WERI-Rb-1 (cell line): ENCODE data around the gene EFCAB6.
"Not testable (repeated sequence)": the region's sequence is repeated elsewhere in the genome, so short reads cannot be mapped to it uniquely, and the experiment has no call there.

Source experiments
- DNase-seq: peaks from one replicate; pipeline ENCODE4 v3.0.0-alpha.2; 2020
- H3K27ac ChIP-seq: fragments of 250-450 bp; sonication (Bioruptor Pico); 2 replicates; pipeline ENCODE4 v1.5.1; 2020; ENCODE audit warnings: mild to moderate bottlenecking, moderate library complexity
- H3K27me3 ChIP-seq: fragments of 250-450 bp; sonication (Bioruptor Pico); 2 replicates; pipeline ENCODE4 v1.5.1; 2021; ENCODE audit warnings: mild to moderate bottlenecking, low read depth, moderate library complexity; ENCODE audit not compliant: insufficient read depth, severe bottlenecking
- H3K36me3 ChIP-seq: fragments of 250-450 bp; sonication (Bioruptor Pico); 2 replicates; pipeline ENCODE4 v1.5.1; 2020; ENCODE audit warnings: mild to moderate bottlenecking, moderate library complexity
- H3K4me3 ChIP-seq: 2 replicates; pipeline ENCODE4 v1.5.1; 2011; ENCODE audit warnings: low read depth, mild to moderate bottlenecking, control low read depth, low read length
- H3K9me3 ChIP-seq: fragments of 250-450 bp; sonication (Bioruptor Pico); 2 replicates; pipeline ENCODE4 v1.5.1; 2021; ENCODE audit warnings: mild to moderate bottlenecking, moderate library complexity; ENCODE audit not compliant: severe bottlenecking
- TF ChIP-seq, protein P1 (sequence below): IDR thresholded peaks from 2 replicates; pipeline ENCODE4 v1.5.1; 2011; ENCODE audit warnings: low read depth, mild to moderate bottlenecking, control low read depth, inconsistent platforms, low read length

Gene EFCAB6

DNA sequence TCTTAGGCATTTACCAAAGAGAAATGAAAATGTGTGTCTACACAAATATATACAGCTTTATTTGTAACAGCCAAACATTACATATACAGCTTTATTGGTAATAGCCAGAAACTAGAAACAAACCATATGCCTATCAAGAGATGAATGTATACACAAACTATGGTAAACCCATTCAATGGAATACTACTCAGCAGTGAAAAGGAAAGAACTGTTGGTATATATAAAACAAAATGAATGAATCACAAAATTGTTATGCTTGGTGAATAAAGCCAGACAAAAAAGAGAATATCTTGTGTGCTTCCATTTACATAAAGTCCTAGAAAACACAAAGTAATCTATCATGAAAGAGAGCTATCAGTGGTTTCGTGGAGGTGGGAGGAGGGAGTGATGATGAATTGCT, 142.9 kb downstream of the EFCAB6 start:
- Histone ChIP-seq H3K4me3 (no peak overlapping the region), H3K36me3 (no peaks in the 10 kb centered on the region), H3K9me3 (peaks cover 3% of the 10 kb centered on the region), H3K27me3 (no peaks in the 10 kb centered on the region), H3K27ac (no peak overlapping the region)
- TF ChIP-seq, protein P1, sequence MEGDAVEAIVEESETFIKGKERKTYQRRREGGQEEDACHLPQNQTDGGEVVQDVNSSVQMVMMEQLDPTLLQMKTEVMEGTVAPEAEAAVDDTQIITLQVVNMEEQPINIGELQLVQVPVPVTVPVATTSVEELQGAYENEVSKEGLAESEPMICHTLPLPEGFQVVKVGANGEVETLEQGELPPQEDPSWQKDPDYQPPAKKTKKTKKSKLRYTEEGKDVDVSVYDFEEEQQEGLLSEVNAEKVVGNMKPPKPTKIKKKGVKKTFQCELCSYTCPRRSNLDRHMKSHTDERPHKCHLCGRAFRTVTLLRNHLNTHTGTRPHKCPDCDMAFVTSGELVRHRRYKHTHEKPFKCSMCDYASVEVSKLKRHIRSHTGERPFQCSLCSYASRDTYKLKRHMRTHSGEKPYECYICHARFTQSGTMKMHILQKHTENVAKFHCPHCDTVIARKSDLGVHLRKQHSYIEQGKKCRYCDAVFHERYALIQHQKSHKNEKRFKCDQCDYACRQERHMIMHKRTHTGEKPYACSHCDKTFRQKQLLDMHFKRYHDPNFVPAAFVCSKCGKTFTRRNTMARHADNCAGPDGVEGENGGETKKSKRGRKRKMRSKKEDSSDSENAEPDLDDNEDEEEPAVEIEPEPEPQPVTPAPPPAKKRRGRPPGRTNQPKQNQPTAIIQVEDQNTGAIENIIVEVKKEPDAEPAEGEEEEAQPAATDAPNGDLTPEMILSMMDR, result no peak
- no peak for DNase-seq

DNA sequence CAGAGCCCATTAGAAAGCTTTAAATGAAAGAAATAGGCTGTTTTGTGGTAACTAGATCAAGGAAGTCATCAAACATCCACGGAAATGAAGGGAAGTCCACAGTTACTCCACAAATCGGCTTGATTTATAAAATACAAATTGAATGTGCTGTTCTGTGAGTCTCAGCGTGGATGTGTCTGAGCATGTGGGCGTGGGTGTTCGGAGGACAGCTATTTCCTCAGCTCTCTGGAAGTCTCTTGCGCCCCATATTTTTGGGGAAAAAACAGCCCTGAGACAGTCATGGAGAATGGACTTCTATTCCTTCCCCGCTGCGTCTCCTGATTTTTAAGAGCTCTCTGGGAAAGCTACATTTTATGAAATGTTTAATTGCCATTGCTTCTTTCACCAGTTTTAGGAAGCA, 144.4 kb downstream of the EFCAB6 start:
- H3K4me3 ChIP-seq, result no peak overlapping the region
- no peaks in the 10 kb centered on the region for H3K36me3 ChIP-seq
- no peaks in the 10 kb centered on the region for H3K27me3 ChIP-seq
- TF ChIP-seq, protein P1, result no peak
- no peak for DNase-seq
- H3K9me3 ChIP-seq, result peaks cover 3% of the 10 kb centered on the region
- H3K27ac ChIP-seq, result no peak overlapping the region

DNA sequence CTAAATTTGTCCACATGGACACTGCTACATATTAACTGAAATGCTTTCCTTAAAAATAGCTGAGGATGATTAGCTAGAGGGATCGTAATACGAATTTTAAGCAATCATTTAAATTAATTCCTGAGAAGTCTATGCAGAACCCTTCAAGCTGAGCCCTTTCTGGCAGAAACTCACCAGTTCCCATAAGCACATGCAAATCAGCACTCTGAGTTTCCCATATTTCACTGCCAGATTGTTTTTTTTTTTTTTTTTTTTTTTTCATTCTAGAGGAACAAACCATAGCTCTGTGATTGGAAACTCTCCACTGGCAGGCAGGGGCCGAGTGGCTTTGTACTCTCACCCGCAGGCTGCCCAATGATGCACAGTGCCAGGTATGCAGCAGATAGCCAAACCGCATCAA, 145.6 kb downstream of the EFCAB6 start:
- Histone ChIP-seq H3K4me3 (no peak overlapping the region), H3K27me3 (no peaks in the 10 kb centered on the region)
- no peak for DNase-seq

DNA sequence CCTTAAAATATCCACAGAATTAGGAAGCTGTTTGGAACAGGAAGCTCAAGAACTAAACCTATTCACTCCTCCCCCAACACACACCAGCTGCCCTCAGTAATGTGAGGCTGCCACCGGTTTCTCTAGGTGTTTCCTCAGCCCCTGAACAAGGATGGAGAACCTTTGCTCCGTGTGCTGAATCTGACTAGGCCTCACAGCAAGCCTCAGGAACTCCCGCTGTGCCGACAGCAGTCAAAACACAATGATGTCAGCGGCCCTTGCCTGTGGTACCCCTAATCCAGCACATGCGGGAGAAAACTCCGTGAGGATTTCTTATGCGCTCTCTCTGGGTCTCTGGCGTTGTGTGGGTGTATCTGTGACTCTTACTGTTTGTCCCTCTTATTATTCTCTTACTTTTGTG, 153.3 kb downstream of the EFCAB6 start:
- DNase-seq, result peak; percentile 61

More for the DNA sequence above, 145.6 kb downstream of the EFCAB6 start:
- Histone ChIP-seq H3K9me3 (peaks cover 3% of the 10 kb centered on the region), H3K36me3 (no peaks in the 10 kb centered on the region), H3K27ac (no peak overlapping the region)
- TF ChIP-seq, protein P1, result no peak

DNA sequence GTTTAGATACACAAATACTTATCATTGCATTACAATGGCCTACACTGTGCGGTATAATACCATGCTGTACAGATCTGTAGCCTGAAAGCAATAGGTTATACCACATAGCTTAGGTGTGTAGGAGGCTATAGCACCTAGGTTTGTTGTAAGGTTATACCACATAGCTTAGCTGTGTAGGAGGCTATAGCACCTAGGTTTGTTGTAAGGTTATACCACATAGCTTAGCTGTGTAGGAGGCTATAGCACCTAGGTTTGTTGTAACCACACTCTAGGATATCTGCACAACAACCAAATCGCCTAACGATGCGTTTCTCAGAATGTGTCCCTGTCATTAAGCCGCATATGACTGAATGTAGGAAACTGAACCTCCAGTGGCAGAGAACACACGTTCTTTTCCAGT, 155.5 kb downstream of the EFCAB6 start:
- H3K27me3 ChIP-seq, H3K9me3 ChIP-seq, H3K36me3 ChIP-seq, H3K4me3 ChIP-seq, DNase-seq, H3K27ac ChIP-seq: not testable (repeated sequence)

More for the DNA sequence above, 153.3 kb downstream of the EFCAB6 start:
- Histone ChIP-seq H3K4me3 (no peak overlapping the region), H3K27me3 (no peaks in the 10 kb centered on the region), H3K27ac (peak overlapping the region; percentile 45; the same call in 1 of the 2 replicates), H3K36me3 (no peaks in the 10 kb centered on the region), H3K9me3 (no peaks in the 10 kb centered on the region)
- TF ChIP-seq, protein P1, result no peak

DNA sequence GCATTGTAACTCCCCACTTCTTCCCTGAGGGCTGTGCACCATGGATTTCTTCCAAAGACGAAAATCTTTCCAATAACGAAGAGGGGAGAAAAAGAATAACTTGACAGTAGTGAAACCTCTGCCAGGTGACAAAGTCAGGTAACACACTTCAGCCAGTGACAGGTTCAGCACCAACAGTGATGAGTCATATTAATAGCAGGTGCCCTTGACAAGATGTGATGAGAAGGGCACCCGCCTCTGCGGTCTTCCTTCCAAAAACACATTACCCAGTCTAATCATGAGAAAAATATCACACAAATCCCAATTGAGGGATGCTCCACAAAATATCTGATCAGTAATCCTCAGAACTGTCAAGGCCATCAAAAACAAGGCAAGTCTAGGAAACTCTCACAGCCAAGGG, 157.8 kb downstream of the EFCAB6 start:
- H3K27ac ChIP-seq, result no peak overlapping the region
- TF ChIP-seq, protein P1, result no peak
- no peak overlapping the region for H3K4me3 ChIP-seq
- H3K36me3 ChIP-seq, result no peaks in the 10 kb centered on the region
- peaks cover 5% of the 10 kb centered on the region for H3K9me3 ChIP-seq
- DNase-seq, result no peak
- H3K27me3 ChIP-seq, result no peaks in the 10 kb centered on the region
